ENCODE results near the gene SOD3.

- TF ChIP-seq CTCF (IDR thresholded peaks at IDR 0.05), result no peak
- TF ChIP-seq POLR2A (IDR thresholded peaks at IDR 0.05), result no peak
Measured at GRCh38 chr4:24807611-24808010, 12.2 kb downstream of the SOD3 start.

Data from lower leg skin (tissue), 3 donors.